GM18909 (cell line): ENCODE data around the gene GOSR1.
A peak's percentile ranks its signal among the peaks of the same experiment; 100 is the strongest.
"Not testable (repeated sequence)": the region's sequence is repeated elsewhere in the genome, so short reads cannot be mapped to it uniquely, and the experiment has no call there.

ENCODE experiments used
- ATAC-seq: cut with Tn5 transposase; IDR thresholded peaks from one replicate; pipeline ENCODE4 v1.9.1; 2021; ENCODE audit warnings: mild to moderate bottlenecking; ENCODE audit not compliant: unreplicated experiment, poor library complexity

The GOSR1 gene

DNA sequence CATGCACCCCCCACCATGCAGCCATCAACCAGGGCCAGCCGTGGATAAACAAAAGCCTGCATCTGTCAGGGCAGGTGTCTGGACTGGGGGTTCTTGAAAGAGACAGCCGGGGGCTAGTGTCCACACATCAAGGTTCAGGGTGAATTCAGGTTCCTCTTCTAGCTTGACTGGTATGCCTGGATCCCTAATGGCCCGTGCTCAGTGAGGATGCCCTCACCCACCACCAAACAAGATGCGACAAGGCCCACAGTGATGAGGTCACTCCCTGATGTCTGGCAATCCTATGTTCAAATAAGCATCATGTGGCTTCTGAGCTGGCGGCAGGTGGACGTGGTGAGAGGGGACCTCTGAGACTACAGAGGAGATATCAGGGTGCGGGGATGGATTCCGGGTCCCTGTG lies 64.6 kb downstream of the GOSR1 start:
- no peak for ATAC-seq

DNA sequence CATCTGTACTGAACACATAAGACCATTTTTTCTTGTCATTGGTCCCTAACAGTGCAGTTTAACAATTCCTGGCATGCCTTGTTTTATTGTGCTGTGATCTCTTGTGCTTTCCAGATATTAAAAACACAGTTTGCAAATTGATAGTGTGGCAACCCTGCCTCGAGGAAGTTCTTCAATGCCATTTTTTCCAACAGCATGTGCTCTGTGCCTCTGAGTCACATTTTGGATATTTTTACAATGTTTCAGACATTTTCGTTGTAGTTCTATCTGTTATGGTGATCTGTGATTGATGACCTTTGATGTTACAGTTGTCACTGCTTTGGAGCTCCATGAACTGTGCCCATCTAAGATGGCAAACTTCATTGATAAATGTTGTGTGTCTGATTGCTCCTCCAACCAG lies 66.2 kb downstream of the GOSR1 start:
- no peak for ATAC-seq

DNA sequence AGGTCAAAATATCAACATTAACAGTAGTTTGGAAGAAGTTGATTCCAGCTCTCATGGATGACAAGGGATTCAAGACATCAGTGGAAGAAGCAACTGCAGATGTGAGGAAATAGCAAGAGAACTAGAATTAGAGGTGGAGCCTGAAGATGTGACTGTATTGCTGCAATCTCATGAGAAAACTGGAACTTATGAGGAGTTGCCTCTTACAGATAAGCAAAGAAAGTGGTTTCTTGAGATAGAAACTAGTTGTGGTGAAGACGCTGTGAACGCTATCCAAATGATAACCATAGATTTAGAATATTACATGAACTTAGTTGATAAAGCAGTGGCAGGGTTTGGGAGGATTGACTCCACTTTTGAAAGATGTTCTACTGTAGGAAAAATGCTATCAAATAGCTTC lies 67.8 kb downstream of the GOSR1 start:
- ATAC-seq, result no peak

DNA sequence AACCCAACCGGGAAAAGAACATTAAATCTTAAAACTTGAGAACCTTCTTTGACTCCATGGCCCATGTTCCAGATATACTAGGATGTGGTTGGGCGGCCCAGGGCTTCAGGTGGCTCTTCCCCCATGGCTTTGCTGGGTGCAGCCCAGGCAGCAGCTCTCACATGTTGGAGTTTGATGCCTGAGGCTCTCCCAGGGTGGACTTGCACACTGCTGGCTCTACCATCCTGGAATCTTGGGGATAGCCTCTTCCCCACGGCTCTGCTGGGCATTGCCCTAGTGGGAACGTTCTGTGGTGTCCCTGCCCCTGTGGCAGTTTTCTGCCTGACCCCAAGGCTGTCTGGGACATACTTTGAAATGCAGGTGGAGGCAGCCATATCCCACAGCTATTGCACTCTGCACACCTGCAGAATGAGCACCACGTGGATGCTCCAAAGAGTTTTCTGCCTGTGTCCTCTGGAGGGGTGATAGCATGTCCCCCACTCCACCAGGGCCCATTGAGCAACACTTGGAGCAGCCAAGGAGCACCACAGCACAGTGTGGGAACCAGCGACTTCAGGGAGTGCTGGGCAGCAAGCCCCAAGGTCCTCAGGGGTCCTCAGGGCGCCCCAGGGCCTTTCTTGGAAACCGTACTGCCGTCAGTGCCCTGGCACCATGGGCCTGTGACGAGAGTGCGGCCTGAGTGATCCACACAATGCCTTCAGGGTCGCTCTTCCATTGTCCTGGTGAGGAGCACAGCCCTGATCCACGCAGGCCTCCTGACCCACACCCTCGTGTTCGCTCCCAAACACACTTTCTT lies 70.8 kb downstream of the GOSR1 start:
- ATAC-seq, result no peak

DNA sequence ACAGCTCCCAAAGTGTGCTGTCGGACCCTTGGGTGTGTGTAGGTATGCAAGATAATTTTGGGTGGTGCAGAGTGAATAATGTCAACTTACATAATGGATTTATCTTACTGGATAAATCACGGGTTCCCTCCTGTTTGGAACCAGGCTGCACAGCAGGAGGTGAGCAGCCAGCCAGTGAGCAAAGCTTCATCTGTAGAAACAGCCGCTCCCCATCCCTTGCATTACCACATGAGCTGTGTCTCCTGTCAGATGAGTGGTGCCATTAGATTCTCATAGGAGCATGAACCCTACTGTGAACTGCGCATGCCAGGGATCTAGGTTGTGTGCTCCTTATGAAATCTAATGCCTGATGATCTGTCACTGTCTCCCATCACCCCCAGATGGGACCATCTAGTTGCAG lies 72.0 kb downstream of the GOSR1 start:
- ATAC-seq, result not testable (repeated sequence)

DNA sequence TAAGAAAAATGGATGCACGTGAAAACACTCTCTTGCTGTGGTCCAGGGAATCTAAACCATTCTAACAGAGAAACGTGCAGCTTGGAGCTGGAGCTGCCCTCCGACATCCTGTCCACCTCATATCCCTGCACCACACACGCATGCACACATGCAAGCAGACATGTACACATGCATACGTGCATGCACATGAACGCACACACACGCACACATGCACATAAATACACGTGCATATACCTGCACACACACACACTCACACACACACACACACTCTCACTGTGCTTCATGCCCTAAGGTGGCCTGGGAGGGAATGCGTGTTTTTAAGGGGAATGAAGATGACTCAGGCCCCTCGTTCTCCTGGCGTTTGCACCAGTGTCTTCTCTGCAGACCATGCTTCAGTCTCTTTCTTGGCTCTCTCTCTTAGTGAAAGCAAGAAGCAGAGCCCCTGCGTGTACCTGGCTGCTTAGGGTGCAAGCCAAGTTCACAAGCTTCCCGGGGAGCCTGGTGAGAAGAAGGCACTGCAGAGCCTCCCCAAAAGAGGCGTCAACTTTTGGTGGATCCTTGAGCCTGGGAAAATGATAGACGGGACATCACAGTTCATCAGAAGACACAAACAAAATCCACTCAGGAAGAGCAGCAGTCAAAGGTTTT lies 72.8 kb downstream of the GOSR1 start:
- no peak for ATAC-seq

DNA sequence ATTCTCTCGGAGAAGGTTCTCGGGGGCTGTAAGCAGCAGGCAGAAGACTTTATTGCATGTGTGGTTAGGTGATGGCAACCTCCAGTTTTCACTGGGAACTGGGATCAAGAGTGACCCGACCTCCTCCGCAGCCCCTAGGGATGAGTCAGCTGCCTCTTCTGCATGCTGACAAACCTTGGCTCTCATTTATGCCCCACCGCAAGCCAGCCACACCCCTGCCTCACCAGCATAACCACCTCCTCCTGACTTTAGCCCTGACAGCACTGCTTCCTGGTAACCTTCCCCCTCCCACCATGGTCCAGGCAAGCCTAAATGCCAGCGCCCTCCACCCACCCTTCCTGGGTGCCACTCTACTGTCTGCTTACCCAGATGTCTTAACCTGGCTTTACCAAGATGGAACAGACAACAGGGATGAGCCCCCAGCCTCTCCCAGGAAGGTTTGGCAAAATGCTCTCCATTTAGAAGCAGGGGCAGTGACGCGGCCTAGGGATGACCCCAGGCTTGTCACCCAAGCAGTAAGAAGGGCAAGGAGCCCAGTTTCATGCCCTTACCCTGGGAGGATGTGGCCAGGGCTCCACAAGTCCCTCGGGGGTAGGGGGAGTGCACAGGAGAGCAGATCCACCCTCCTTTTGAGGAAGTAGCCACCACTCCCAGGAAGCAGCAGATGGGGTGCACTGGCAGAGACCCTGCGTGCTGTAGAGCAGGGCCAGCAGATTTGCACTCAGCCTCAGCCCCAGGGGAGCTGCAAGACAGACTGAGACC lies 73.5 kb downstream of the GOSR1 start:
- peak; percentile 79 for ATAC-seq

DNA sequence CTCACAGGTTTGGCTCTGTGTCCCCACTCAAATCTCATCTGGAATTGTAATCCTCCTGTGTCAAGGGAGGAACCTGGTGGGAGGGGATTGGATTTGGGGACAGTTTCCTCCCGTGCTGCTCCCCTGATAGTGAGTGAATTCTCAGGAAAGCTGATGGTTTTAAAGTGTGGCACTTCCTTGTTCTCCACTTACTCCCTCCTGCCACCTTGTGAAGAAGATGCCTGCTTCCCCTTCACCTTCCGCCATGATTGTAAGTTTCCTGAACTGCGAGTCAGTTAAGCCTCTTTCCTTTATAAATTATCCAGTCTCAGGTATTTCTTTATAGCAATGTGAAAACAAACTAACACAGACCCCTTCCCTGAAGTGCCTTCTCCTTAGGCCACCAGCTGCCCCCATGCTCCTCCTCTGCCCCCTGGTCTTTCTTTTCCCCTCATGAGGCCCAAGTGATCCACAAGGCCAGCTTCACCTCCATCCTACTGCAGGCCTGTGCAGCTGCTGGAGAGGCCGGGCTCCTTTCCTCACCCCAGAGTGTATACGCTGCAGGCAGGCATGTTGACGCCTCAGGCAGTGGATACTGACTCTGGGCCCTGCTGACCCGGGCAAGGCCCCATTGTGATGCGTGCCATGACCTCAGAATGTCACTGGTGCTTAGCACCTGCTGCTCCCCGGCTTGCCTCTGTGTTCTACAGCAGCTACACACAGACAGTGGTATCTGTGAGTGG lies 74.2 kb downstream of the GOSR1 start:
- ATAC-seq, result not testable (repeated sequence)

DNA sequence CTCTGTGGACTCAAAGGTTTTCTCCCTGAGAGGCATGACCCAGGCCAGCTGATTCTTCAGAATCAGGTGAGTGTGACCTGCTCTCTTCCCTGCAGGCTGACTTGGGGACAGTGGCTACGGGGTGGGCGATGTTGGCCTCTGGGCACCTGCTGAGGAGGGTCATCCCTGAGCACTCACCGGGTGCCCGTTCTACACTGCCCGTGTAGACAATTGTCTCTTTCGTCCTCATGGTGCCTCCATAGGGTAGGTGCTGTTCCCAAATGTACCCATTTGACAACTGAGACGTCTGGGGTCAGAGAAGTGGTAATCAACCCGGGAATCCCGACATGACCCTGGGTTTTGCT lies 74.8 kb downstream of the GOSR1 start:
- ATAC-seq, result no peak

DNA sequence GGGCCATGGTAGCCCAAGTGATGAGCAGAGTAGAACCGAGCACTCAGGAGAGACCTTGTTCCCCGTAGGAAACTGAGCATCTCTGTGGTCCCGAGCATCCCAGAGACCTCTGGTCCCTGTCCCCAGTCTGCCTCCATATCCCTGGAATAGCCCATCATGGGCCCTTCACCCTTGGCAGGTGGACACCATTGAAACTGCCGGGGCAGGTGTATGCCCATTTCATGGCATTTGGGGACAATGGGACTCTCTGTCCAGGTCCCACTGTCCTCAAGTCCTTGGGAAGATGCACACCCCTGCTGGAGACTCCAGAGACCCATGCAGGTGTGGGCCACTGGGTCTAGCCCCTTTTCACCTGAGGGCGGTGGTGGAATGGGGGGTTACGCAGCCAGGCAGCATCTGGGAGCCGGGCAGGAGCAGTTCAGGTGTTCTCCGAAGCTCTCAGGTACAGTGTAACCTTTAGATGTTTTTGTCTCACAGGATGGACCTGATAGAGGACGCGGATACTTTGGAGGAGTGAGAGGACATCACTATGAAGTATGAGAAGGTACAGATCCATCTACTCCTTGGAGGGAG lies 75.9 kb downstream of the GOSR1 start:
- ATAC-seq, result no peak

DNA sequence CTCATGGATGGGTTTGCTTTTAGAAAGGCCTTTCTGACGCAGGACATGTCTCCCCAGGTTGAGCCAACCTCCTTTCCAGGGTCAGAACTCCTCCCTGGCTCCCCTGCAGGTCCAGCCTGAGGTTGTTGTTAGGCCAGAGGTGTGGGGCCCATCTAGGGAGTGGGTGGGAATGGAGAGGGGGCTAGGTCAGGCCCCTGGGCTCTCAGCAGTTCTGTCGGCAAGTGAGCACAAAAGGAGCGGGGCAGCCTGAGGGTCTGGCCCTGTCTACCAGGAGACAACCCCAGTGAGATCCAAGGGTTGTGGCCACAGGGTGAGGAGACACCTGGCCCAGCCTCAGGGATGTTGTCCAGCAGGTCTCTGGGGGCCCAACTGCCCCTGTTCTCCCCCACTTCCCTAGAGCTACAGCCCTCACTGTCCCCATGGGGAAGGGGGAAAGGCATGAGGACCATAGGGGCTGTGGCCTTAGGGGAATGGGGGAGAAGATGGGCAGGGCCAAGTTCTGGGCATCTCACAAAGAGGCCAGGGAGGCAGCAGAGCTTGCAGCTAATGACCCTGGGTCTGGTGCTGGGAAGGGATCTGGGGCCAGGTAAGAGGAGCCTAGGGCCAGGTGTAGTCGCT lies 76.7 kb downstream of the GOSR1 start:
- ATAC-seq, result not testable (repeated sequence)

DNA sequence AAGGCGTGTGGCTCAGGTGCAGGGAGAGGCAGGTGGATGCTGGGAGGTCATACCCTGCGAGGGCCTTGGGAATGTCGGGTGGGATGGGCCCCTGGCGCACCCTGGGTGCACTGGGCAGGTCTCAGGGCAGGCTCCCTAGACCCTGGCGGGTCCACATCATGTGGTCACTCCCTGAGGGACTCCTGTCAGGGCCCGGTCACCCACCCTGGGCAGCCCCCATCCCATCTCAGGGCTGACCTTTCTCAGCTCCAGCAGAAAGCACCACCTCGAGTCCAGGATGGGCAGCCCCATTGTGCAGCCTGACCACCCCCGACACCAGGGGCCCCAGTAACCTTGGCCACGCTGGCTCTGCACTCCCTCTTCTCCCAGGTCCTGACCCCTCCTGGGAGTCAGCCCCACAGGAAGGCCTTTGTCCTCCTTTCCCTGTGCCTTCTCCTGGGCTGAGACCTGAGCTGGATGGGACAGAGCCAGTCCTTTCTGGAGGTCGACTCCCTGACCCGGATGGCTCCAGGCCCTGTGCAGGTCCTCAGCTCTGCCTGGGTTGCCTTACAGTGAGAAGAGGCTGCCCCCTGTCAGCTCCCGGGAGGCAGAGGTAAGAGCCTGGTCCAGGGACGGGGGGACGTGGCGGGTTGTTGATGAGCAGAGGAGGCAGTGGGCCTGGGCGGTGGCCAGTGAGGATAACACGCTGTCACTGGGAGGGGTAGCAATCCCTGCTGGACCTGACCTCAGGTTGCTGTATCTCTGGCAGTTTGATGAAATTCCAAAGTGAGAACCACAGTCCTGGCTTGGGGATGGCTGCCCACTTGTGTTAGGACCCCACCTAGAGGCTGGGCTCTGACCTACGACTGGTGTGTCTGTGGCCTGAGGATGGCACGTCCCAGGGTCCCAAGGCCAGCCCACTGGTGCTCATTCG lies 77.9 kb downstream of the GOSR1 start:
- ATAC-seq, result no peak

DNA sequence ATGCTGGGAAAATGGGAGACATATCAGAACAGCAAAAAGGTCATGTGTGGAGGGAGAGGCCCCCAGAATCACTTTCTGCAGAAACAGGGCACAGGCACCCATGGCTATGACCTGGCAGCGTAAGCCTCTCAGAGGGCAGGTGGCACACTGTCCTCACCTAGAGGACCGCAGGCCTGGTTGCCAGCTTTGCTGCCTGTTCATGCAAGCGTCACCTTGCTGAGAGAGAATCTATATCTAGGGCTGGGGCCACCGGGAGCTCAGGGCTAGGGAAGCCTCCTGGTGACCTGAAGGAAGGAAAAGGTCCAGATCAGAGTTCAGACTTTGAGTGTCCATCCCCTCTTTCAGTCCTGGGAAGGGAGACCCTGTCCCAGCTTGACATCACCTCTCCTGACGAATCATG lies 78.7 kb downstream of the GOSR1 start:
- no peak for ATAC-seq

DNA sequence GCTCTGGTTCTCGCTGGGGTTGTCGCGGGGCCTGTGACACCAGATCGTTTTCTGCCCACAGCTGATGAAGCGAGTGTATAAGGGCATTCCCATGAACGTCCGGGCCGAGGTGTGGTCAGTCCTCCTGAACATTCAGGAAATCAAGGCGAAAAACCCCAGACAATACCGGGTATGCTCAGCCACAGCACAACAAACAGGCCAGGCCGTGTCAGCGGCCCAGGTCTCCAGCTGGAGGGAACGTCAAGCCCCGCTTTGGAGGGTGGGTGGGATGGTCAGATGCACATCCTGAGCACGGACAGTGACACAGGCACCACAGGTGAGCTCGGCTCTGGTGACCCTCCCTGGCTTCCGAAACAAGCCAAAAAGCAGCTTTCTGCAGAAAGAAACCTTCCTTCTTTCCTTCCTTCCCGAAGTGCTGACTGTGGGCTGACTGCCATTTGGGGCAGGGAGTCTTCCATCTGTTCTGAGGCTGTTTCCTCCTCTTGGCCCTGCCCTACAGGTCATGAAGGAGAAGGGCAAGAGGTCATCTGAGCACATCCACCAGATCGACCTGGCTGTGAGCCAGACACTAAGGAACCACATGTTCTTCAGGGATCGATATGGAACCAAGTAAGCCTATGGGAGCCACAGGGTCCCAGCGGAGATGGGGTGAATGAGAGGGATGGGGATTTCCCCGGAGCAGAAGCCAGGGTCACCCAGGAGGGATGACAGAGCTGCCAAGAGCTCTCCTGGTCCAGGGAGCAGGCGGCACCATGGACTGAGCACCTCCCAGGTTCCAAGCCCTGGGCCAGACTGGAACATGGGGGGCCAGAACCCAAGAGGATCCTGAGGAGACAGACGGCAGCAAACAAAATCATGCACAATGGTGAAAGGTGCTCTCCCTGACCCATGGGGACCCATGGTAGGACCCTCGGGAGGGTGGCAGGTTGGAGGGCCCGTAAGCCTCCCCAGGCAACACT lies 79.4 kb downstream of the GOSR1 start:
- ATAC-seq, result no peak

DNA sequence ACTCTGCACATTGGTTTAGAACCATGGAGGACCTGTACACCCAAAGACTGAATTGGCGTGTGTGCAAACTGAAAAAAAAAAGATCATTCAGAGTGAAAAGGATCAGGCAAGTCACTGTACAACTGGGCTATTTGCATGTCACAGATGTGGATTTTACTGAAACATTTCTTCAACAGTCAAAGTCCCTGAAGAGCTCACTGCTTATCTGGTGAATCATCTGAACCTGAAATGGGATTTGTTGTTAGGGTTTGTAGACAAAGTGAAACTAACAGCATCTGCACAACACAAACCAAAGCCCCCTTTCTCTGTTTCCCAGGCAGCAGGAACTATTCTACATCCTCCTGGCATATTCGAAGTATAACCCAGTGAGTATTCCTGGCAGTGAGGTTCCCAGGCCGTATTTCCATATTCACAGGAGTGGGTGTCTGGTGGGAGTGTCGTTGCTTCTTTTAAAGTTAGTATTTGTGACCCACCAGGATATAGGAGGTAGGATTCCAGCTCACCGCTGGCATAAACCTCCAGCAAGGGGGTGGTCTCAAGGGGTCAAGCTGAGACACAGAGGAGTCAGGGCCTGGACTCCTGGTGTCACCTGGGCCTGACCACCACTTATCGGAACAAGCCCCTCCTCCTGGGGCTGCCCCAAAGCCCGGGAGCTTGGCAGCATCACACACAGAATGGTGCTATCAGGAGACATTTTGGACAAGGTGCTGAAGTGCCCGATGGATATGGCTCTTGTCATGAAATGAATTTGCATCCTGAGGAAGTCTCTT lies 80.9 kb downstream of the GOSR1 start:
- ATAC-seq, result no peak

DNA sequence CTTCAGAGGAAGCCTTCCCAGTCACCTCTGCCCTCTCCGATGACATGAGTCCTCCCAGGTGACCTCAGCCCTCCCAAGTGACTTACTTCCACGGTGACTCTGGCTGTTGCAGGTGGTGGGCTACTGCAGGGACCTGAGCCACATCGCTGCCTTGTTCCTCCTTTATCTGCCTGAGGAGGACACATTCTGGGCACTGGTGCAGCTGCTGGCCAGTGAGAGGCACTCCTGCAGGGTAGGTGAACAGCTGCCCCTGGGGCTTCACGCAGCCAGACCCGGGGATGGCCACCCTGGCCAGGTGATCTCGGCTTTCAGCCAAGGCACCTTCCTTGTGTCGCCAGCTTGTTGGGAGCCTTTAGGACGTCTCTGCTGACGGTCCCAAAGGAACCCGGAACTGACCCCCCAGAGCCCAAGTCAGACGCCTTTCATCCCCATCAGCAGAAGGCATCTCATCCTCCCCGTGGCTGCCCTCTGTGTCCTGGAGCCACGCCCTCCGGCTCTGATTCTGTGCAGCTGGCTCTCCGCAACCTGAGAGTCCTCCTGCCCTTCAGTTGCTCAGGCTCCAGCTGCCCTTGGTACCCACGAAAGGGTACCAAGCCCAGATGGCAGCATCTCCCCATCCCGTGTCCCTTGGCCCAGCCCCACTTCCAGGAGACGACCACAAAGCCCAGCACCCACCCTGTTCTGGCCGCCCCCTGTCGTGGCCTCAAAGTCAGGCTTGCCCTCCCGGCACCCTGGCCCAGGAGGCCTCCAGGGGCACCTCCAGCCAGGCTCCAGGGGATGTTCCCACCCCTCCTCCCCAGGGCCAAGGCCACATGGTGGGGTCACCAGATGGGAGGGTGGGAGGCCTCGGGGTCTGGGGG lies 81.7 kb downstream of the GOSR1 start:
- ATAC-seq, result no peak
